ENCODE data around the gene RAP1GAP.
A peak's percentile ranks its signal among the peaks of the same experiment; 100 is the strongest.
"Not testable (repeated sequence)": the region's sequence is repeated elsewhere in the genome, so short reads cannot be mapped to it uniquely, and the experiment has no call there.

The RAP1GAP gene

DNA sequence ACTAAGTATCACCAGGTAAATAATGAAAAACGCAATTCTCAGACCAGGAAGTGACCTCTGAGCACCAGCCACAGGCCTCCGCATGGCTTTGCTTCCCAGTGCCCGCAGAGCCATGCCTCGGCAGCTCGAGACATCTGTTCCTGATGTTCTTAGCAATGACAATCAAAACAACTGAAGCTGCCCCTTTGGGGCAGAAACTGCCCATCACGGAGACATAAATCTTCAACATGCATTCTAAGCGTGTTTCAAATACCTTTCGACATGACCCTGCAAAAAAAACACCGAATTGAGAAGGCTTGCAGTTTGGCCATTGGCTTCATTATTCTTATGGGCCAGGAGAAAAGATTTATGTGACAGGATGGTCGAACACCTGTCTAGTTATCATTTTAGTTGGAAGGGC, 5.8 kb upstream of the RAP1GAP start:
- DNase-seq: no peak

DNA sequence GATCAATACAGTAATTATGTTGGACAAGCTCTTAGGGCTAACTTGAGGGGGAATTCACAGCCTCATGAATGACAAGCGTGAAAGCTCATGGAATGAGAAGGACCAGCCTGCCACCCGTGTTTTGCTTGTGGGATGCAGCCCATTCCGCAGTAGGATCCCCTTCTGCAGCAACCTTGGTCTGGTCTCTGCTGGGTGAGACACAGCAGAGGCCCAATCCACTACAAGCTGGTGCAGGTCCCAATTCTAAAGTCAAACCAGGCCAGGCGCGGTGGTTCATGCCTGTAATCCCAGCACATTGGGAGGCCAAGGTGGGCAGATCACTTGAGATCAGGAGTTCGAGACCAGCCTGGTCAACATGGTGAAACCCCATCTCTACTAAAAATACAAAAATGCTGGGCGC, 4.7 kb upstream of the RAP1GAP start:
- DNase-seq: not testable (repeated sequence)

GRCh38 chr1:21673277-21673780, 4.2 kb upstream of the RAP1GAP start:
- DNase-seq: no peak

- DNase-seq: no peak
Measured at GRCh38 chr1:21672478-21673276, 3.5 kb upstream of the RAP1GAP start.

GRCh38 chr1:21671915-21672314, 2.8 kb upstream of the RAP1GAP start:
- DNase-seq: no peak

GRCh38 chr1:21670956-21671902, 2.1 kb upstream of the RAP1GAP start:
- DNase-seq: no peak

DNA sequence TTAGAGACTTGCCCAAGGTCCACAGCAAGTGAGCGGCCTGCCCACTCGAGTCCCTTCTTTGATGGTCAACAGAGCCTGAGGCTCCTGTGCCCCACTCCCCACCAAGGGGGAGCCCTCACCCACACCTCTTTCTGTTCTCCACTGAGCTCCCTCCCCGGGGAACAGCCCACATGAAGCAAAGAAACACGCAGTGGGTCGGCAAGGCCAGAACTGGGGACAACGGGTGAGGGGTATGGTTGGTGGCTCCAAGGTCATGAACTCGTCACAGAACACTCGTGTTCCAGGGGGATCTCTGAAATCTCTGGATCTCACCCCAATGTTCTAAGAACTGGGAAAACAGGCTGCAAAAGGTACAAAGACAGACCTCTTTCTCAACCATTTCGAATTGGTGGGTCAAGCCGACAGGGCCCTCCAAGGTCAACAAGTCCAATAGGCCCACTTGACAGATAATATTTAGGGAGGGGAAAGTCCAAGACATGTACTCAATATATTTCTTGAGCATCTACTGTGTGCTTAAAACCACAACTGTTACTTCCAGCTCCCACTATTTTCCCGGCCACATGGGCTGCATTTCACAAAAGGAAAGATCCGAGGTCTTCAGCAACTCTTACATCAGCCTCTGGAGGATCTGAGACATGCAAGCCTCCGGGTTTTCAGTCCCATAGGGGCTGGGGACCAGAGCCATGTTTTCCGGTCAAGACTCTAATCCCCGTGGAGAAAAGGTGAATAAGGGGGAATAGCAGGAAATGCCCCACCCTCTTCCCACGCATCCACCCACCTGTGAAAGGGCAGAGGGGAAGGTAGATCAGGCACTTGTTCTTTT, 1.1 kb upstream of the RAP1GAP start:
- DNase-seq: no peak

DNA sequence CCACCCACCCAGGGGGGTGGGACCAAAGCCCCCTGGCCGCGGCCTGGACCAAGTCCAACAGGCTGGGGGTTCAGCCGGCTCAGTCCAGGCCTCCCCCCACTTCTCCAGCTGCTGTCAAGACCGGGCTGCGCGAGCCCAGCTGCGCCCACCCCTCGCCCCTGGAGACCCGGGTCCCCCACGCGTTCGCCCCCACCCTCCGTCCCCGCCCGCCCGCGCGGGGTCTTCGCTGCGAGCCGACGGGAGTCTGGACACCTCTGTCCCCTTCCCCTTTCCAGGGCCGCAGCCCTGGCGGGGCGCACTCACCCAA, 253 bp downstream of the RAP1GAP start:
- DNase-seq: no peak

DNA sequence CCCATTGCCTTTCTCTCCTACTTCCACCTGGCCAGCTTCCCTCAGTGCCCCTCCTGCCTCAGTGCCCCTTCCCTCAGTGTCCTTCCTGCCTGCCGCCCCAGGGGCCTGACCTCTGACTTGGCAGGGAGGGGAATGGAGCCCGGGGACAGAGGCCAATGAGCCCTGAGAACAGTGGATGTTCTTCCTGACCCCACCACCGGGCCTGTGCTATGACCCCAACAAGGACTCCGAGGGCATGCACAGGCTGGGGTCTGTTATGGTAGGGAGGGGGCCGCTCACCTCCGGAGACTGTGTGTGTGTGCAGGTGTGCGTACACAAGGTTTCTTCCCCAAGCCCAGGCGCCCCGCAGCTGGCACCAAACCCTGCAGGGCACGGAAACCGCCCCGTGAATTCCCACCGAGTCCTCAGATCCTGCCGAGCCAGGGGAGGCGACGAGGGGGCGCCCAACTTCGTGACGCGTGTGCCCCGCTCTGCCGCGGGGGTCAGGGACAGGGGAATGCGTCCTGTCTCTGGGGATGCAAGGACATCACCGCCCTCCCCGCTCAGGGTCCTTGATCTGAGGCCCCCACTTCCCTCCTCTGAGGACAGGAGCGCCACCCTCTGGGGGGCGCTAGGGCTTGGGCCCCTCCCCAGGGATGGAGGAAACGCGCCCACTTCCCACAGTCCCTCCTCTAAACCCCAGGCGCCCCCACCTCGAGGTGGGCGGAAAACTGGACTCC, 766 bp downstream of the RAP1GAP start:
- DNase-seq: peak in 1 of 2 experiments; percentile 20

DNA sequence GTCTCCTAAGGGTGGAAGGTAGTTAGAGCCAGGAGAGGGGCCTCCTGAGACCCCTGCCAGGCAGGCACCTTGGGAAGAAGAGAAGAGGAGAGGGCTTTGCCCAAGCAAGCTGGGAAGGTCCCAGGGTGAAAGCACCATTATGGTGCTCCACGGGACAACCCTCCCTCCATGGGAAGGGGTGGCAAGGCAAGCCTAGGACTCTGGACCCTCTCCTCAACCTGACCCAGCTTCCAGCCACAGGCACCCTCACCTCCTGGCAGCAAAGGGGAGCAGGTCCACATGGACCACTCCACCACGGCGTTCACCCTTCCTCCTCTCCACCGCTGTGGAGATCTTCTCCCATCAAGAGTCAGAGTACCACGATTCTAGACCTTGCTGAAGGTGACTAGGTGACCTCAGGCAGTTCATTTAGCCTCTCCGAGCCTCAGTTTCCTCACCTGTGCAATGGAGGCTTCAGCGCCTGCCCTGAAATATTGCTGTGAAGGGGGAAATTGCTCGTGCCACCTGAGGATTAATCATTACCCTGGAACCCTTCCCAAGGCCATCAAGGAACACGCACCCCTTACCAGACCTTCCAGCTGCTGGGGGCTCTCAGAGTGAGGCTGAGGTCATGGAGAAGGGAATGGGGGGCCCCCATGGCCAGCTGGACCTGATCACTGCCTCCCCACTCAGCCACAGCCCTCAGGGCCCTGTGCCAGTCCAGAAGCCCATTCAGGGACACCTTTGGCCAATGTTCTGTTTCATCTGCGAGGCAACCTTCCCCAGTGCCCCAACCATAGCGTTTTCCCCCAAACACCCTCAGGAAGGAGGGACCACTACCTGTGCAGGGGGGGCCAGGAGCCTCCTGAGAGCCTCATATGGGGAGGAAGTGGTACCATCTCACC, 1.6 kb downstream of the RAP1GAP start:
- DNase-seq: no peak

DNA sequence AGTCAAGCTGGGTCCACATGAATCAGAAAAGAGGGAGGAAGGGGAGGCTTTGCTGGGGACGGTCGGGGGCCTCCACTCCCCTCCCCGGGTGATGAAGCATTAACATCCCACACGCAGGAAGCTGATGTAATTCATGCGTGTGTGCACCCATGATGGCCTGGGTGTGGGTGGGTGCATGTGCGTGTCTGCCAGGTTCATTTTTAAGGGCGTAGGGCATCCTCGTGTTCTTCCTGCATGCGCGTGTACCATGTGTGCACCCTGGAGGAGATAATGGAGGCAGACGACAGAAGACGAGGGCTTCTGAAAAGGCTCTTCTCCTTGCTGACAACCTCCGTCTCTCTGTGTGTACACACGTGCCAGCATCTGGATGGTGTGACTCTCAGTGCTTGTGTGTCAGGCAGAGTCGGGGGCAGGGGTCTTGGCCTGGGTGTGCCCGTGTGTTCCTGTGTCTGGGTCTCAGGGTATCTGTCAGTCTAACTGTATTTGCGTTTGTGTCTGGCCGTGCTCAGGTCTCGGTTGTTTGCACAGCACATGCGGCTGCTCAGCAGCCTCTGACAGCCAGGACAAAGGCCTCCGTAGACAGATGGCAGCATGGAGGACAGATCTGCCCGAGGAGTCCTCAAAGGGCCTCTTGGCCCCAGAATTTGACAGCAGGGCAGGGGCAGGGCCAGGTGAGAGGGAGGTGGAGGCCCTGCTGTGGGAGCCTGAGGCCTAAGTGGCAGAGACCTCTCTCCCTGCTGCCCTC, 2.4 kb downstream of the RAP1GAP start:
- DNase-seq: peak in 1 of 2 experiments; percentile 26

- DNase-seq: no peak
Measured at GRCh38 chr1:21665711-21666575, 3.2 kb downstream of the RAP1GAP start.

DNA sequence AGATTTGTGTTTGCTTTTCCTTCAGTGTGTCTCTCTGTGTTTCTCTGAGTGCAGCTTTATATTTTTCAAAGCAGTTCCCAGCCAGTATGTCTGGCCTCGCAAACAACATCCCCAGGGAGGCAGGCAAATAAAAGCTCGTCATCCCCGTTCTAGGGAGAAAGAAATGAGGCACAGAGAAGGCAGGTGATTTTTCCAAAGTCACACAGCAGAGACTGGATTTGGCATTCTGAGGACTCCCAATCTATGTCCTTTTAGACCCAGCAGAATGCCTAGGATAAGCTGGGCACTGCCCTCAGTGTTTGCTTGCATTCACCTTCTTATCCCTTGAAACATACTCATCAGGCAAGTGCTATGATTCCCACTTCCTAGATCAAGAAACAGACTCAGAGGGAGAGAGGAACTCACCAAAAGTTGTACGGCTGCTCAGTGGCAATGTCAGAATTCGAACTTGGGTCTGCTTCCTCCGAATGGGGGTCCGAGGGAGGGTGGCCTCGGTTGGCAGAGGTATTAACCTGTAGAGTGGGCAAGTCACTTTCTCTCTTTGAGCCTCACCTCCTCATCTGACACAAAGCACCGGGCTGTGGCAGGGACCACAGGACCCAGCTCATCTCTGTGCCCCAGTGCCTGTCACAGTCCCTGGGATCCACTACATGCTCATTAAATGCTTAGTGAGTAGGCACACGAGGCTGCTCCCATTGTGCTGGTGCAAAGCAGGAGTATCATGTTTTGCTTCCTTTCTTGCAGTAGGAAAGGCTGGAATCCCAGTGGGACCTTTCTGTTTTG, 4.2 kb downstream of the RAP1GAP start:
- DNase-seq: no peak

- DNase-seq: no peak
Measured at GRCh38 chr1:21663951-21664805, 5.0 kb downstream of the RAP1GAP start.

DNA sequence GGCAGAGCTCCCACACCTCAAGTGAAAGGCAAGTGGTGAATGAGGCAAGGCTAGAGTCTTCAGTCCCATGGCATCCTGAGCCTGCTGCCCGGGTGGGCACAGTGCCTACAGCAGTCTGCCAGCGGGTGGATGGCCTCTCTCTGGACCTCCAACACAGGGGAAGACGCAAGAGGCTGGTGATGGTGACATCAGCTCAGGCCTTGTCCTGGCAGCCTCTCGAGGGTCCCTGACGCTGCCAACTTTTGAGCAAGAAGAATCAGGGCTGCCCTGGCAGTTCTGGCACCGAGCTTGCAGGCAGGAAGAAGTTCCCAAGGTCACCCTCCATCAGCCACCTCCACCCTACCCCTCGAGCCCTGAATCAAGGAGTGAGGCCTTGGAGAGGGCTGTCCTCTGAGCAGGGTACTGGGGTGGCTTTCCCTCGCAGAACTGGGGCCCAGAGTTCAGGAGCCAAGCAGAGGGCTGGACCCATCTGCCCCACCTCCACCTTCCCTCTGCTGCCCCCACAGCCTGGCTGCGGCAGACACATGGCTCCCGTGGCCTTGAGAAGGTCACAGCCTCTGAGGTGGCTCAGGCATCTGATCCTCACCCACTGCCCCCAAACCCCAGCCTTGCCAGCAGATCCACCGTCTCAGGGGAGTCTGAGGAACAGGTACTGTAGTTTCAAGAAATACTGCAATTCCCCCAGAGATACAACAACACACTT, 5.8 kb downstream of the RAP1GAP start:
- no peak for DNase-seq

GRCh38 chr1:21662426-21663247, 6.5 kb downstream of the RAP1GAP start:
- DNase-seq: no peak

Measured in NCI-H526 (cell line).